GM21381 (cell line): Measurements from ENCODE around the gene SRGAP2B.
"Not testable (repeated sequence)": the region's sequence is repeated elsewhere in the genome, so short reads cannot be mapped to it uniquely, and the experiment has no call there.

Experiments
- ATAC-seq: cut with Tn5 transposase; IDR thresholded peaks from one replicate; pipeline ENCODE4 v1.9.1; 2021; ENCODE audit warnings: mild to moderate bottlenecking, moderate library complexity; ENCODE audit not compliant: unreplicated experiment

Gene SRGAP2B

GRCh38 chr1:144961604-144962583 lies 133.2 kb downstream of the SRGAP2B start:
- not testable (repeated sequence) for ATAC-seq

- ATAC-seq, result not testable (repeated sequence)
Measured at GRCh38 chr1:144960929-144961488, 134.1 kb downstream of the SRGAP2B start.

GRCh38 chr1:144948390-144948789 lies 146.7 kb downstream of the SRGAP2B start:
- not testable (repeated sequence) for ATAC-seq

- not testable (repeated sequence) for ATAC-seq
Measured at GRCh38 chr1:144947495-144947894, 147.6 kb downstream of the SRGAP2B start.

GRCh38 chr1:144946525-144947480 lies 148.3 kb downstream of the SRGAP2B start:
- not testable (repeated sequence) for ATAC-seq

- ATAC-seq, result not testable (repeated sequence)
Measured at GRCh38 chr1:144941710-144942109, 153.4 kb downstream of the SRGAP2B start.

- ATAC-seq, result peak; percentile 58
Measured at GRCh38 chr1:144940054-144940453, 155.1 kb downstream of the SRGAP2B start.

GRCh38 chr1:144938627-144939026 lies 156.5 kb downstream of the SRGAP2B start:
- ATAC-seq, result not testable (repeated sequence)

- not testable (repeated sequence) for ATAC-seq
Measured at GRCh38 chr1:144936186-144936732, 158.9 kb downstream of the SRGAP2B start.

GRCh38 chr1:144935310-144935709 lies 159.8 kb downstream of the SRGAP2B start:
- not testable (repeated sequence) for ATAC-seq

- not testable (repeated sequence) for ATAC-seq
Measured at GRCh38 chr1:144933014-144933413, 162.1 kb downstream of the SRGAP2B start.

- ATAC-seq, result not testable (repeated sequence)
Measured at GRCh38 chr1:144932153-144932552, 163.0 kb downstream of the SRGAP2B start.

- not testable (repeated sequence) for ATAC-seq
Measured at GRCh38 chr1:144931553-144931952, 163.6 kb downstream of the SRGAP2B start.

- not testable (repeated sequence) for ATAC-seq
Measured at GRCh38 chr1:144930085-144930777, 164.9 kb downstream of the SRGAP2B start.

- not testable (repeated sequence) for ATAC-seq
Measured at GRCh38 chr1:144927292-144927691, 167.8 kb downstream of the SRGAP2B start.

GRCh38 chr1:144923640-144924039 lies 171.5 kb downstream of the SRGAP2B start:
- ATAC-seq, result not testable (repeated sequence)

- ATAC-seq, result not testable (repeated sequence)
Measured at GRCh38 chr1:144922785-144923184, 172.3 kb downstream of the SRGAP2B start.

- not testable (repeated sequence) for ATAC-seq
Measured at GRCh38 chr1:144919106-144919505, 176.0 kb downstream of the SRGAP2B start.

- ATAC-seq, result not testable (repeated sequence)
Measured at GRCh38 chr1:144918027-144918603, 177.0 kb downstream of the SRGAP2B start.
